Hematopoietic multipotent progenitor cell treated with erythropoietin and hydrocortisone succinate and interleukin-3 and kit ligand, for 4 days (in vitro differentiated cells): ENCODE measurements around the gene ASNSD1.

Experiments used
- DNase-seq: peaks from one replicate; pipeline ENCODE4 v3.0.0-alpha.2; 2015

The ASNSD1 gene

DNA sequence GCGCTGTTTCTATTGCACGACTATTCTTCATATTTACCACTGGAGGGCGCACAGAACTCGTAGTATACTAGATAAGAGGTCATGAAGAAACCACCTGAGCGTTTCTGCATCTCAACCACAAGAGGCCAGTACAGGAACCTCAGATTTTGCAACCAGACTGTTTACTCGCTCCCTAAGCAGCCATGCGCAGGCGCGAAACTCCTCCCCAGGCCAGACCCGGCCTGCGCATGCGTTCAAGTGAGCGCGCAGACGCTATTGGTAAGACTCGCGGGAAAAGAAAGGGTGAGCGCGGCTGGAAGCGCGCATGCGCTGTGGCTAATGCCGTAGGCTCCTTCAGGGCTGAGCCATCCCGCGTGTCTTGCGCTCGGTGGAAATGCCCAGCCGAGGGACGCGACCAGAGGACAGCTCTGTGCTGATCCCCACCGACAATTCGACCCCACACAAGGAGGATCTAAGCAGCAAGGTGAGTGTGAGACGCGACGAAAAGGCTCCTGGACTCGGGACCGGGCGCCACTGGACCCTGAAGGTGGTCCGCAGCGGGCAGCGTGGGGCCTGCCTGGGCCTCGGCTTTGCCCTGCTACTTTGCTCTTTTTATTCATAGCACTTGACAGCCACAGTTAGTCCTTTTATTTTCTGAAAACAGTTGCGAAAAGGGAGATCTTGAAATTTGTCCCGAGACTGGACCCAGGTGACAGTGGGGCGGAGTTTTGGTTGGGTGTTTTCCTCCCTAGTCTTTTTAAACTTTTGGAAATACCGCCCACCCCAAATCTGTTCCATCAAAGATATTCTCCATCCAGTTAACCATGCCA, at the start of gene ASNSD1:
ASNSD1 (plus strand) TSS at position 312 of the 809 bp plus-strand sequence. CDS start 4,674 bp downstream, outside the sequence.
- peak; percentile 100 for DNase-seq

DNA sequence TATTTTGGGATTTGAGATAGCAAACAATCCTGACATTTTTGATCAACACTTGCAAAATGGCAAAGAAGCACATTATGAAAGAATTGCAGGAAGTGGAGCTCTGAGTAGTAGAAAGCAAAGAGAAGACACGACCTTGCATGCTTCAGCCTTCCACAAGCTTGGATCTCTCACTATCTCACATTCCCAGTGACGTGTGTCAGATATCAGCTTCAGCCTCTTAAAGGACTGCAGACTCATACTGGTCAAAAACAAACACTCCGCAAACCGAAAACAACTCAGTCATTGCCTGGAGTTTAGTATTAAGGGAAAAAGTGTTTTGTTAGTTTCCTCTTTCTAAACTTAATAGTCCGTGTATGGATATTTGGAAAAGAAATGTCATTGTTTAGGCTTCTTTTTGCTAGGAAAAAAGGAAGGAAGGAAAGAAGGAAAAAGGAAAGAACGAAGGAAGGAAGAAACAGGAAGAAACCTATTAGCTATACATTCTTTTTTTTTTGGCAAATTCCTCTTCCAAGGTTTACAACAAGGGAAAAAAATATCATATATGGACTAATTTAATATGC, 48.1 kb upstream of the ASNSD1 start:
- DNase-seq: peak; percentile 90

DNA sequence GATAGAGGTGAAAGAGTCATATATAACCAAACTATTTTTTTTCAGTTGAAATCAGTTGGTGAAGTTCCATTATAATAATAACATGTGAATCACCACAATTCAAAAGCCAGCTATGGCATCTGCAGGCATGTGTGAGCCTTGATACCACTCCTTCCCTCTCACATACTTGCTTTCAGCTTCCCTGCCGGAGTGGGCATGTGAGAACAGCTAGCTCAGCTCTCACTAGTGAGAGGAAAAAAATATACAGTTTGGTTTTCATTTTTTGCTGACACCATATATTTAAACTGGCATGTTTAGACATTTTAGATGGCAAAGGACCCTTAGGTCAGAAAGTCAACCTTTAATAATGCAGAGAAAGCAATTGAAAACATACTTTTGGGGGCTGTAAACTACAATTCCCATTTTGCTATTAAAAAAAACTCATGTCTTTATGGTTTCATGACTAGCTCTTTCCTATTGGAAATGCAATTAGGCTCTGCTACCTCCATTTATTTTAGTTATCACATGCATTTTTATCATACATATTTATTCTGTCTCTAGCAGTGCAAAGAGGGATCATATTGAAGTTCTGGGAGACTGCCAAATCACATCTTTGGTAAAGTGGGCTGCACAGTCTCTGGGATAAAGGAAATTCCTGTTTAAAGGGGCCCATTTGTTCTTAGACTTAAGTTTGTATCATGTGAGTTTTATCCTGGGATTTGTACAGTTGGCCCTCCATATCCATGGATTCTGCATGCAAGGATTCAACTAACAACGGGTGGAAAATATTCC, 47.4 kb upstream of the ASNSD1 start:
- DNase-seq: peak; percentile 82

DNA sequence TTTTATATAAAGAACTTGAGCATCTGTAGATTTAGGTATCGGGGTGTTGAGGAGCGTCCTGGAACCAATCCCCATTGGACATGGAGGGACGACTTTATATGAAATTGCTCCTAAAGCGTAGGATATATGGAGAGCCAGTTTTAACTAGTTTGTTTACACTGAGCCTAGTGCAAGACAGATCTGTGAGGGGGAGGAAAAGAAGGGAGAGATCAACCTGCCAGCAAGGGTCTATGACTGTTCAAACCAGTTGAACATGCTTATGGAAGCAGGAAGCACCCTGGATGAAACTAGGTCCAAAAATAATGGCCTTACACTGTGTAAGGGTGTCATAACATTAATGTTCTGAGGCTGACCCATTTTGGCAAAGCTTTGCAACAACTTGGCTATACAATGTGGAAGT, 46.7 kb upstream of the ASNSD1 start:
- no peak for DNase-seq

GRCh38 chr2:189618197-189618596, 43.1 kb upstream of the ASNSD1 start:
- DNase-seq: no peak

GRCh38 chr2:189621781-189622180, 39.5 kb upstream of the ASNSD1 start:
- no peak for DNase-seq

GRCh38 chr2:189623049-189623448, 38.2 kb upstream of the ASNSD1 start:
- DNase-seq: no peak

DNA sequence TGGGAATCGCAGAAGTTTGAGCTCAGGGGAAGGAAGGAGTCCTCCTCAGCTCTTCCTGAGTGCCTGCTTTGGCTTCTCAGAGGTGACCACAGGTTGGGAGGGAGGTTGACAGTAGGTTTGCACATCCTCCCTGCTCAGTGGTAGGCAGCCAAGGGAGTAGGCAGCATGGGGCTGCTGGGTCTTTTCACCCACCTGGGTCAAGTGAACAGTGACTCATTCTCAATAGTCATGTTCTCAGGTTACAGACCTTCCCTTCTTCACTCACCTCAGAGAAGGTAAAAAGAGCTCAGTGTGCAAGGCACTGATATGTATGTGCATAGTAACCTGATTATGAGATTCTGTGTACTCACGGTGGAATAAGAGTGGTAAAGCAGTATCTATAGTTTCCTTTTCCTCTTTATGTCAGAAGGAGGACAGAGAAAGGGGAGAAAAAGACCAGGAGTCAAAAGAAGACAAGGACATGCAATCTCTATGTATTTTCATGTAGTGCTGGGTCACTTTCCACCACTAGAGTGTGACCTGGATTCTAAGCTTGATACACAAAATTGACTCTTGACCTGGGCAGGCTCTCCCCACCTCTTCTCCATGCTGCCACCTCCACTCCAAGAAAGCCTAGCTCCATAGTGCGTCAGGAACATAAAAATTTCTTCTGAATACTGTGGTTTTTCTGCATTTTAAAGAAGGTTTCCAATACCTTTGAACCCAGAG, 36.5 kb upstream of the ASNSD1 start:
- DNase-seq: no peak

DNA sequence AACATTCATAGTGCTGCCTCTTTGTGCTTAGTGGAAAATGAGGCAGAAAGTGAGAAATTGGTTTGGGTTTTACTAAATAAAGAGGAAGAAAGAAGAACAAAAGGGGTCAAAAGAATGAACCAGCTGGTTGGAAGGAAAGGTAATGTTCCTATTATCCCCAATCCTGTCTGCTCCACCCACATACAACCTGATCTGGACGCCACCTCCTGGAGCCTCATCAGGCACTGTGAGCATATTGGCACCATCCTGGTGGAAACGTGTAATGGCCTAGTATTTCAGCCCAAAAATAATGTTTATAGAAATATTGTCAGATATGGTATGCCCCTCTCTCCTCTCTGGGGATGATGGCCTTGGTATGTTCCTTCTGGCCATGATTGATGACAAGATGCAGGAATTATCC, 35.6 kb upstream of the ASNSD1 start:
- DNase-seq: no peak

- no peak for DNase-seq
These were observed 33.5 kb upstream of the ASNSD1 start for GRCh38 chr2:189627789-189628188.

GRCh38 chr2:189628817-189629530, 32.3 kb upstream of the ASNSD1 start:
- DNase-seq: peak; percentile 79

- DNase-seq: no peak
These were observed 31.5 kb upstream of the ASNSD1 start for GRCh38 chr2:189629531-189630453.

GRCh38 chr2:189631849-189632248, 29.4 kb upstream of the ASNSD1 start:
- no peak for DNase-seq

GRCh38 chr2:189633392-189633811, 27.9 kb upstream of the ASNSD1 start:
- DNase-seq: peak; percentile 79

DNA sequence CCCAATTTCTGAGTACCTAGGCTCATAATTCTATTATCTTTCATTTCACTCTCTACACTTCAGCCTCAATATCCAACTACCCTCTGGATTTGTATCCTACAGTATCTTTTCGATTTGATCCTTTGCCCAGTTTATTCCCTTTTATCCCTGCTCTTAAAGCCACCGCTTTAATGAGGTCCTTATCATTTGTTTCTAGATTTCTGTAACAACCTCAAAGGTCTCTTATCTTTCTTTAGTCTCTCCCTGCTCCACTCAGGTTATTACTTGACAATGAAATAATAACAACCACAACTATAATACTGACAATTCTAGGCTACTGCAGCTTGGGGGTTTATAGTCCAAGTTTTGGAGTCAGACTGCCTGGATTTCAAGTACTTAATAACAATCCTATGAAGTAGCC, 25.9 kb upstream of the ASNSD1 start:
- DNase-seq: no peak

DNA sequence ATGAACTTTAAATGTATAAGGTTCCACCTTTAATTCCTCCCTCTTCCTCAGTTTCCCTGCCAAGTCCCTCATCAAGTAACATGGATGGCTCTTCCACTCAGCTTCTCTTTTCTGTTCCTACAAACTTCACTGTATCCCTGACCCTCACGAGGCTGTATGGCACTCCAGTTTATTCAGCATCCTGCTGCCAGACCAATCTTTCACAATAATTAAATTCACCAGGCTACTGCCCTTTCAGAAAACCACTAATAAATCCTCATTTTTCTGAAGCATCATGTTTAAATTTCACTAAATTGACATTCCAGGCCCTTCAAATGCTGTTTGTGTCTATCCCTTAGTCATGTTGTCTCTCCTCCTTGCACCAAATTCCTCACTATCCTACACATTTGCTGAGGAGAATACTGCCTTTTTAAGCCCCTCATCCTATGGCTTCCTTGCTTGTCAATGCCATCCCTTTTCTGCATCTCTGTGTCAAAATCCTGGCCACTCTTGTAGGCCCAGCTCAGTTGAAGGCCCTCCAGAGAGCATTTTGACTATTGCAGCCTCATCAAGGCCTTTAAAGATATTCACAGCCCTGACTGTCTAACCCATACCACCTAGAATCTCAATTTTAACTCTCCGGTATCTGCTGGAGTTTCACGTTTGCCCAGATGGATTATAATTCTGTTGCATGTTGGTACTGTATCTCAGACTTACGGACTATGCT, 22.8 kb upstream of the ASNSD1 start:
- no peak for DNase-seq

GRCh38 chr2:189639007-189639609, 22.2 kb upstream of the ASNSD1 start:
- DNase-seq: no peak

DNA sequence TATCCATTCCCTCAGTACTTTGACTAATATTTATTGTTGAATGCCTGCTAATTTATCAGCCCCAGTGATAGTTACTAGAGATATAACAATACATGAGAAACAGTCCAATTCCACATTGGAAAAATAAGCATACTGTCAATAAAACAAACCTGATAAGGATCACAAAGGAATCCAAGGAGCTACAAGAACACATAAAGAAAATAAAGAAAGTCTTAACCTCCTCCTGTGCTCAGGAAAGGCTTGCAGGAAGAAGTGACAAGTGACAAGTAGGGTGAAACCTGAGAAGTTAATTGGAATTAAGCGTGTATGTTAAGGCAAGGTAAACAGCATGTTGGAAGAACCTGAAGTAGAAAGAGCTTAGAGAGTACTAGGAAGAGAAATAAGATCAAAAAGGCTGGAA, 20.3 kb upstream of the ASNSD1 start:
- DNase-seq: no peak

GRCh38 chr2:189641590-189641989, 19.7 kb upstream of the ASNSD1 start:
- peak; percentile 32 for DNase-seq

GRCh38 chr2:189646521-189646920, 14.7 kb upstream of the ASNSD1 start:
- no peak for DNase-seq
